GM12801 (cell line): ENCODE data around the gene GRHL3.

Source experiments
- TF ChIP-seq, protein P1 (sequence below): IDR thresholded peaks from one replicate; pipeline ENCODE4 v1.5.1; 2011; ENCODE audit warnings: control low read depth; ENCODE audit not compliant: insufficient read length; ENCODE audit errors: extremely low read depth

Gene GRHL3

DNA sequence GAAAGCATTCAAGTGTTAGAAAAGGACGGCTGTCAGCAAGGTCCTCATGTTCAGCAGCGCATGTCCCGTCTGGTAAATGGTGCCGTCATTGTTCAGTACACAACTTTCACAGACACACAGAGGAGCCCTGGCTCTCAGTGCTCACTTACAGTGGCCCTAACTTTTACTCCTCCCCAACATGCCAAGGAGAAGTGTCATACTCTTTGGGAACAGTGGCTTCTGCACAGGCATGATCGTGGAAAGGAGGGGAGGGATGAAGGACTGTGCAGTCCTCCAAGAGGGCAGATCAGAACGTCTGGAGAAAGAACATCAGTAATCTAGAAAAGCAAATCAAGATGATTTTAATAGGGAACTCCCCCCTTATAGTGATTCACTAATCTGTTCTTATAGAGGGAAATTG lies 3.8 kb upstream of the GRHL3 start:
- TF ChIP-seq, protein P1, sequence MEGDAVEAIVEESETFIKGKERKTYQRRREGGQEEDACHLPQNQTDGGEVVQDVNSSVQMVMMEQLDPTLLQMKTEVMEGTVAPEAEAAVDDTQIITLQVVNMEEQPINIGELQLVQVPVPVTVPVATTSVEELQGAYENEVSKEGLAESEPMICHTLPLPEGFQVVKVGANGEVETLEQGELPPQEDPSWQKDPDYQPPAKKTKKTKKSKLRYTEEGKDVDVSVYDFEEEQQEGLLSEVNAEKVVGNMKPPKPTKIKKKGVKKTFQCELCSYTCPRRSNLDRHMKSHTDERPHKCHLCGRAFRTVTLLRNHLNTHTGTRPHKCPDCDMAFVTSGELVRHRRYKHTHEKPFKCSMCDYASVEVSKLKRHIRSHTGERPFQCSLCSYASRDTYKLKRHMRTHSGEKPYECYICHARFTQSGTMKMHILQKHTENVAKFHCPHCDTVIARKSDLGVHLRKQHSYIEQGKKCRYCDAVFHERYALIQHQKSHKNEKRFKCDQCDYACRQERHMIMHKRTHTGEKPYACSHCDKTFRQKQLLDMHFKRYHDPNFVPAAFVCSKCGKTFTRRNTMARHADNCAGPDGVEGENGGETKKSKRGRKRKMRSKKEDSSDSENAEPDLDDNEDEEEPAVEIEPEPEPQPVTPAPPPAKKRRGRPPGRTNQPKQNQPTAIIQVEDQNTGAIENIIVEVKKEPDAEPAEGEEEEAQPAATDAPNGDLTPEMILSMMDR = no peak

DNA sequence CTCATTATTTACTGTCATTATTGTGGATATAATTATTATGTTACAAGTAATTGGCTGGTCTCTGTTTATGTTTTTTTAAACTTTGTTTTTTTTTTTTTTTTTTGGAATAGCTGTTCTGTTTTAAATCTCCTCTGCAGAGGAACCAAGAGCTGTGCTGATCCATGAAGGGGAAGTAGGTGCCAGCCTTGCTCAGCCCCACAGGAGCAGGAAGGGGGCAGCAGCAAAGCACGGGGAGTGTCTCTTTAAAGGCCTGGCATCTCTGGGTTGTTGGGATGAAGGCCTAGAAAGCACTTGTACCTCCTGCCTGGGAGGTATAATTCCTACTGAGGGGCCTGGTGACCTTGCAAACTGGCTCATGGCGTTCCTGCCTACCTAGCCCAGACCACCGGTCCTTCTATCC lies 2.5 kb upstream of the GRHL3 start:
- TF ChIP-seq, protein P1 = no peak

DNA sequence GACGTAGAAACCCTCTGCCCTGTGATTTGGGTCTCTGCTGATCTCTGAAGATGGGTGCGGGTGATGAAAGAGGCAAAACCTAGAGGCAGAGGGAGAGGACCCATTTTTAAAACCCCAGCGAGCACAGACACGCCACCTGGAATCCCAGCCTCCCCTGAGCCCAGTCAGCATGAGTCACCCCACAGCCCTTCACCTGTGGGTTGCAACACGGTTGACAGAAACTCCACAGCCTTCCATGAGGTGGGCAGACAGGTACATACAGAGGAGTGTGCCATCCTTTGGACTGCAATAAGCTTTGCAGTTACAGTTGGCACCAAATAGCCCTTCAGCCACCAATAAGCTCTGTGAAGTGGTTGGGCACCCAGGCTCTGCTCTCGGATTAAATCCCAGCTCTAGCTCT lies 2.1 kb upstream of the GRHL3 start:
- TF ChIP-seq, protein P1 = no peak

DNA sequence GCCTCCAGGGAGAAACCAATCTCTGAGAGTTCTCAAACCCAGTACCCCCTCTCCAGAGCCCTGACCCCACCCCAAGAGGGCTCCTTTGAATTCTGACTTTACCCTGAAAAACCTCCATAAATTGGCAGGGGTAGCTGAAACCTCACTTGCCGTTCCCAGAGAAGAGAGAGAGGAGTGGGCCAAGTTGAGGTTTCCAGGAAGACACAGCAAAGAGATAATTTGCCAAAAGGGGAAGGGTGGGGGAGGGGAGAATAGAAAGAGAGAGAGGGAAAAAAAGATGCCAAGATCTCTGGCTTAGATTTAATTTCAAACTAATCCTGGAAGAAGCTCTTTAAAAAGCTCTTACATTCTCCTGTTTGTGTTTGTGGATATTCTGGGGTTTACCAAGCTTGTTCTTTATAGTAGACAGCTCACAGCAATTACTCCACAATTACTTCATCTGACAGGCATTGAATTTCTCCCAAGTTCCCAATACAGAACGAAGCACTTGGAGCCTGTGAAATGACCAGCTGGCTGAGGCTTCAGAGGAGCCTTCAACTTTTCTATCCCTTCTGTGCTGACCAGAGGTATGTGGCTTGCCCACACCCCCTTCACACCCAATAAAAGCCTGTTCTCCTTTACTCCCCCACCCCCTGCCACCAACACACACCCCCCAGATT lies 1.1 kb upstream of the GRHL3 start:
- TF ChIP-seq, protein P1 = no peak

DNA sequence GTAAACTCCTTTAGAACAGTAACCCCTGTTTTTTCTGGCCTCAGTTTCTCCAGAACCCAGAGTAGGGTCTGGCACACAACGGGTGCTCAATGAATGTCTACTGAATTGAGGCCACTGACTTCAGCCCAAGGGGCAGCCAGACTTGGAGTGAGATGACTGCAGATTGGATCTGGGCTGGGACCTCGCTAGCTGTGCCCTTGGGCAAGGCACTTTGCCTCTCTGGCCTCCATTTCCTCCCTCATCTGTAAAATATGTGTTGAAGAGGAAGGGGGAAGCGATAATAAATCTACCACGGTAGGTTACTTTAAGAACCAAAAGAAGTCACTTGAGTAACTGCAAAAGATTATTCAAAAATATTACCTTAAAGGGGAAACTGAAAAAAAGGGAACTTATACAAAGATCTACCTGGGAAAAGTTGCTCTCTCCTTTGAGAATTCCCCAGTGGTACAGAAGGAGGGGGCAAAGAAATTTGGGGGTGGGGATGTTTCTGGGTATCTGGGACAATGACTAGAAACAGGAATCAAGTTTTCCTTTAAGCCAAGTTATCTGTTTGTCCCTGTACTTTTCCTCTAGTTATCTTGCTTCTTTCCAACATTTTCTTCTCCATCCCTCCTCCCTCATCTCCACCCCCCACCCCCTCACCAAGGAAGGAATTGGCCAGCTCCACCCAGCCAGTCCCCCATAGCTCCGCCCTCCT lies 394 bp upstream of the GRHL3 start:
- TF ChIP-seq, protein P1 = no peak

DNA sequence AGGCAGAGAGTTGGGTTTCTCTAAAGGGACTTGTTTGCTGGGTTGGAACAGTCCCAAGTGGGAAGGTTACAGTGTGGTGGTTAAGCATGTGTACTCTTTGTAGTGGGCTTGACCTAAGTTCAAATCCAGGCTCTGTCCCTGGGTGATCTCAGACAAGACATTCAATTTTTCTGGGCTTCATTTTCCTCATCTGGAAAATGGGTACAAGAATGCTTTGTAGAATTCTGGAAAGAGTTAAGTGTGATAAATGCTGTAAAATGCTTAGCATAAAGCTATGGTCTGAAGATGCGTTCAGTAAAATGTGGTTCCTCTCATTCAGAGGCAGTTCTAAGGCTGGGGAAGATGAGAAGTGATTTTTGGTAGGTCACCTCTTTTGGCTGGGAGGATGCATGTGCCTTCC lies 805 bp downstream of the GRHL3 start:
- TF ChIP-seq, protein P1 = no peak

DNA sequence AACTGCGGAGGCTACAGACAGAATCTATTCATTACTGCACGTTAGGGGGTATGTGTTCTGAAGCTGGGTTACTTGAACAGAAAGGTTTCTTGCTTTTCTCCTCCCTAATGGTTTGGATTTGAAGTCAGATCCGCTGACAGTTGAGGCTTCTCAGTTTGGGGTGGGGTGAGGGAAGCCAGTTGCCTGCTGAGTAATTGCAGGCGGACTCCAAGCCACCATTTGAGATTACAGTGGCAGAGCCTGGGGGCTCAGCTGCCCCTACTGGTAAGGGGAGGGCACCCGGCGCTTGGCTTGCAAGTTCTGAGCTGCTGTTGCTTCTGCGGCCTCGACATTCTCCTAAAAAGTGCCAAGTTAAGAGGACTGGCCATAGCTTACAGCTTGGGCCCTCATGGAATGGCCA lies 2.0 kb downstream of the GRHL3 start:
- TF ChIP-seq, protein P1 = no peak
